Gastroesophageal sphincter (tissue), 3 donors: ENCODE data around the gene SPDYE17.
"Not testable (repeated sequence)": the region's sequence is repeated elsewhere in the genome, so short reads cannot be mapped to it uniquely, and the experiment has no call there.

Experiments
- EP300 ChIP-seq: sonication (generic); formaldehyde crosslinking; IDR thresholded peaks from one replicate; pipeline ENCODE4 v1.6.1; 2017; ENCODE audit warnings: antibody characterized with exemption, mild to moderate bottlenecking
- POLR2A ChIP-seq, 2 donors: fragments of 450-650 bp; IDR thresholded peaks; one replicate each; pipeline ENCODE4 v1.6.1; 2017; ENCODE audit warnings: antibody characterized with exemption in 2 of 2, mild to moderate bottlenecking in 2 of 2, moderate library complexity in 1 of 2
- POLR2AphosphoS5 ChIP-seq: sonication (generic); formaldehyde crosslinking; IDR thresholded peaks from one replicate; pipeline ENCODE4 v1.6.1; 2017; ENCODE audit warnings: antibody characterized with exemption
- TF ChIP-seq, protein P1 (sequence below), 4 experiments: fragments of 200-600 bp in 2 of 4; fragments of 450-650 bp in 2 of 4; sonication (generic) in 1 of 4; IDR thresholded peaks; one replicate each; pipeline ENCODE4 v1.5.1; 2017 to 2019; ENCODE audit warnings: antibody characterized with exemption in 4 of 4, mild to moderate bottlenecking in 2 of 4, moderate library complexity in 2 of 4

- TF ChIP-seq, protein P1, sequence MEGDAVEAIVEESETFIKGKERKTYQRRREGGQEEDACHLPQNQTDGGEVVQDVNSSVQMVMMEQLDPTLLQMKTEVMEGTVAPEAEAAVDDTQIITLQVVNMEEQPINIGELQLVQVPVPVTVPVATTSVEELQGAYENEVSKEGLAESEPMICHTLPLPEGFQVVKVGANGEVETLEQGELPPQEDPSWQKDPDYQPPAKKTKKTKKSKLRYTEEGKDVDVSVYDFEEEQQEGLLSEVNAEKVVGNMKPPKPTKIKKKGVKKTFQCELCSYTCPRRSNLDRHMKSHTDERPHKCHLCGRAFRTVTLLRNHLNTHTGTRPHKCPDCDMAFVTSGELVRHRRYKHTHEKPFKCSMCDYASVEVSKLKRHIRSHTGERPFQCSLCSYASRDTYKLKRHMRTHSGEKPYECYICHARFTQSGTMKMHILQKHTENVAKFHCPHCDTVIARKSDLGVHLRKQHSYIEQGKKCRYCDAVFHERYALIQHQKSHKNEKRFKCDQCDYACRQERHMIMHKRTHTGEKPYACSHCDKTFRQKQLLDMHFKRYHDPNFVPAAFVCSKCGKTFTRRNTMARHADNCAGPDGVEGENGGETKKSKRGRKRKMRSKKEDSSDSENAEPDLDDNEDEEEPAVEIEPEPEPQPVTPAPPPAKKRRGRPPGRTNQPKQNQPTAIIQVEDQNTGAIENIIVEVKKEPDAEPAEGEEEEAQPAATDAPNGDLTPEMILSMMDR (IDR thresholded peaks at IDR 0.05) = not testable (repeated sequence)
- TF ChIP-seq EP300; POLR2A (IDR thresholded peaks at IDR 0.05); POLR2AphosphoS5: not testable (repeated sequence)
Observed at GRCh38 chr7:77005461-77006057, 26.6 kb downstream of the SPDYE17 start.
